GM23338 (cell line): ENCODE results near the gene XXYLT1. TPM values are rescaled to one million over a fixed set of nuclear protein-coding genes. Genes with fewer than 3 reads are reported as not detected.

Experiments used
- ATAC-seq: fragments of 200-7000 bp; cut with Tn5 transposase; 3 replicates; pipeline ENCODE4 v1.9.1; 2020
- DNase-seq: peaks from one replicate; pipeline ENCODE4 v3.0.0-alpha.2; 2015; ENCODE audit warnings: low spot score
- H2AFZ ChIP-seq: fragments of 200-600 bp; sonication (generic); 2 replicates; pipeline ENCODE4 v1.8.0; 2016; ENCODE audit warnings: antibody characterized with exemption, mild to moderate bottlenecking, moderate library complexity
- H3F3A ChIP-seq: fragments of 200-600 bp; sonication (generic); replicated peaks from 2 replicates; pipeline ENCODE4 v1.8.0; 2017; ENCODE audit warnings: antibody characterized with exemption, mixed run types, low read depth
- H3K27ac ChIP-seq: fragments of 200-600 bp; sonication (generic); 2 replicates; pipeline ENCODE4 v1.6.1; 2016; ENCODE audit warnings: low read depth
- H3K27me3 ChIP-seq: fragments of 200-600 bp; sonication (generic); 2 replicates; pipeline ENCODE4 v1.8.0; 2016; ENCODE audit warnings: mild to moderate bottlenecking, mixed run types, moderate library complexity; ENCODE audit not compliant: insufficient read depth
- H3K36me3 ChIP-seq: fragments of 200-600 bp; sonication (generic); 2 replicates; pipeline ENCODE4 v1.8.0; 2016; ENCODE audit warnings: mild to moderate bottlenecking; ENCODE audit not compliant: insufficient read depth
- H3K4me1 ChIP-seq: fragments of 200-600 bp; sonication (generic); 2 replicates; pipeline ENCODE4 v1.8.0; 2016; ENCODE audit warnings: mild to moderate bottlenecking, moderate library complexity; ENCODE audit not compliant: insufficient read depth
- H3K4me2 ChIP-seq: fragments of 200-600 bp; sonication (generic); 2 replicates; pipeline ENCODE4 v1.7.1; 2017; ENCODE audit warnings: mixed run types
- H3K4me3 ChIP-seq: fragments of 200-600 bp; sonication (generic); 2 replicates; pipeline ENCODE4 v1.6.1; 2016; ENCODE audit warnings: mixed run types
- H3K79me2 ChIP-seq: fragments of 200-600 bp; sonication (generic); replicated peaks from 2 replicates; pipeline ENCODE4 v1.8.0; 2017; ENCODE audit warnings: mild to moderate bottlenecking; ENCODE audit not compliant: insufficient read depth
- H3K9me2 ChIP-seq: fragments of 200-600 bp; sonication (generic); 2 replicates; pipeline ENCODE4 v1.8.0; 2017; ENCODE audit not compliant: insufficient read depth
- H4K20me1 ChIP-seq: fragments of 200-600 bp; sonication (generic); replicated peaks from 2 replicates; pipeline ENCODE4 v1.8.0; 2017; ENCODE audit warnings: mild to moderate bottlenecking; ENCODE audit not compliant: insufficient read depth
- H3K27ac Mint-ChIP-seq: 2 replicates; pipeline ENCODE4 v1.8.0; 2020; ENCODE audit warnings: inconsistent platforms, mild to moderate bottlenecking, moderate library complexity, mixed read lengths
- H3K27me3 Mint-ChIP-seq: 3 replicates; pipeline ENCODE4 v1.8.0; 2022; ENCODE audit warnings: low read depth, mild to moderate bottlenecking, moderate library complexity, mixed read lengths, inconsistent platforms; ENCODE audit not compliant: insufficient read depth, poor library complexity
- H3K36me3 Mint-ChIP-seq: 3 replicates; pipeline ENCODE4 v1.8.0; 2021; ENCODE audit warnings: low read depth, mild to moderate bottlenecking, inconsistent platforms, moderate library complexity, mixed read lengths
- H3K4me1 Mint-ChIP-seq: 3 replicates; pipeline ENCODE4 v1.8.0; 2020; ENCODE audit warnings: mild to moderate bottlenecking, inconsistent platforms, mixed read lengths
- H3K4me3 Mint-ChIP-seq: 3 replicates; pipeline ENCODE4 v1.8.0; 2021; ENCODE audit warnings: moderate library complexity, mild to moderate bottlenecking, inconsistent platforms, mixed read lengths
- H3K9me3 Mint-ChIP-seq: 3 replicates; pipeline ENCODE4 v1.8.0; 2020; ENCODE audit warnings: moderate library complexity, mild to moderate bottlenecking, inconsistent platforms, mixed read lengths
- CREB1 ChIP-seq: fragments of 250-450 bp; sonication (Bioruptor Pico); IDR thresholded peaks from 2 replicates; pipeline ENCODE4 v1.5.0; 2020; ENCODE audit warnings: low read depth, mild to moderate bottlenecking, moderate library complexity
- ETS1 ChIP-seq: IDR thresholded peaks from 2 replicates; pipeline ENCODE4 v1.6.1; 2016; ENCODE audit warnings: antibody characterized with exemption
- EZH2phosphoT487 ChIP-seq: fragments of 200-600 bp; sonication (generic); IDR thresholded peaks from one replicate; pipeline ENCODE4 v1.8.1; 2018; ENCODE audit warnings: antibody characterized with exemption; ENCODE audit not compliant: unreplicated experiment
- JUNB ChIP-seq: IDR thresholded peaks from one replicate; pipeline ENCODE4 v1.6.1; 2016; ENCODE audit warnings: antibody characterized with exemption; ENCODE audit not compliant: unreplicated experiment
- NANOG ChIP-seq: IDR thresholded peaks from 2 replicates; pipeline ENCODE4 v1.6.1; 2016; ENCODE audit warnings: antibody characterized with exemption, borderline replicate concordance
- POLR2AphosphoS5 ChIP-seq: IDR thresholded peaks from 2 replicates; pipeline ENCODE4 v1.6.1; 2016; ENCODE audit warnings: antibody characterized with exemption, low read depth
- ZNF114 ChIP-seq: fragments of 250-450 bp; sonication (Bioruptor Pico); IDR thresholded peaks from 2 replicates; pipeline ENCODE4 v1.5.0; 2020; ENCODE audit warnings: mild to moderate bottlenecking, moderate library complexity
- ZNF331 ChIP-seq: fragments of 250-450 bp; sonication (Bioruptor Pico); IDR thresholded peaks from 2 replicates; pipeline ENCODE4 v1.5.0; 2020; ENCODE audit warnings: low read depth, mild to moderate bottlenecking, moderate library complexity
- polyA plus RNA-seq: library from polyadenylated mRNA; unstranded; fragments of >200 nt; fragmentation: Nextera tagmentation; extraction: Ambion mirVana; gene quantifications from 2 replicates; pipeline ENCODE4 v1.2.1, GENCODE V29; 2016
- total RNA-seq: library from RNA; depleted of rRNA; stranded (reverse); fragments of >200 nt; shearing (Covaris generic); gene quantifications from 2 replicates; pipeline ENCODE4 v1.2.3, GENCODE V29; 2014
- TF ChIP-seq, protein P1 (sequence below): fragments of 250-450 bp; sonication (Bioruptor Pico); IDR thresholded peaks from 2 replicates; pipeline ENCODE4 v1.5.0; 2020; ENCODE audit warnings: mild to moderate bottlenecking, moderate library complexity
- TF ChIP-seq, protein P2 (sequence below): IDR thresholded peaks from one replicate; pipeline ENCODE4 v1.6.1; 2018; ENCODE audit warnings: antibody characterized with exemption; ENCODE audit not compliant: unreplicated experiment
- TF ChIP-seq, protein P3 (sequence below), 2 experiments: fragments of 200-600 bp in 1 of 2; sonication (generic) in 1 of 2; conservative IDR thresholded peaks; 2 replicates each; pipeline versions ENCODE4 v1.5.1 to v1.6.1; 2016 to 2017; ENCODE audit warnings: antibody characterized with exemption in 2 of 2, low read depth in 2 of 2, mild to moderate bottlenecking in 2 of 2, moderate library complexity in 1 of 2

XXYLT1 gene
- total and polyA plus RNA-seq, 2 experiments from 2014 or later, result 13.5 to 34.8 TPM

GRCh38 chr3:195149292-195150030 is 121.5 kb downstream of the XXYLT1 start (continued):
- TF ChIP-seq, protein P1, sequence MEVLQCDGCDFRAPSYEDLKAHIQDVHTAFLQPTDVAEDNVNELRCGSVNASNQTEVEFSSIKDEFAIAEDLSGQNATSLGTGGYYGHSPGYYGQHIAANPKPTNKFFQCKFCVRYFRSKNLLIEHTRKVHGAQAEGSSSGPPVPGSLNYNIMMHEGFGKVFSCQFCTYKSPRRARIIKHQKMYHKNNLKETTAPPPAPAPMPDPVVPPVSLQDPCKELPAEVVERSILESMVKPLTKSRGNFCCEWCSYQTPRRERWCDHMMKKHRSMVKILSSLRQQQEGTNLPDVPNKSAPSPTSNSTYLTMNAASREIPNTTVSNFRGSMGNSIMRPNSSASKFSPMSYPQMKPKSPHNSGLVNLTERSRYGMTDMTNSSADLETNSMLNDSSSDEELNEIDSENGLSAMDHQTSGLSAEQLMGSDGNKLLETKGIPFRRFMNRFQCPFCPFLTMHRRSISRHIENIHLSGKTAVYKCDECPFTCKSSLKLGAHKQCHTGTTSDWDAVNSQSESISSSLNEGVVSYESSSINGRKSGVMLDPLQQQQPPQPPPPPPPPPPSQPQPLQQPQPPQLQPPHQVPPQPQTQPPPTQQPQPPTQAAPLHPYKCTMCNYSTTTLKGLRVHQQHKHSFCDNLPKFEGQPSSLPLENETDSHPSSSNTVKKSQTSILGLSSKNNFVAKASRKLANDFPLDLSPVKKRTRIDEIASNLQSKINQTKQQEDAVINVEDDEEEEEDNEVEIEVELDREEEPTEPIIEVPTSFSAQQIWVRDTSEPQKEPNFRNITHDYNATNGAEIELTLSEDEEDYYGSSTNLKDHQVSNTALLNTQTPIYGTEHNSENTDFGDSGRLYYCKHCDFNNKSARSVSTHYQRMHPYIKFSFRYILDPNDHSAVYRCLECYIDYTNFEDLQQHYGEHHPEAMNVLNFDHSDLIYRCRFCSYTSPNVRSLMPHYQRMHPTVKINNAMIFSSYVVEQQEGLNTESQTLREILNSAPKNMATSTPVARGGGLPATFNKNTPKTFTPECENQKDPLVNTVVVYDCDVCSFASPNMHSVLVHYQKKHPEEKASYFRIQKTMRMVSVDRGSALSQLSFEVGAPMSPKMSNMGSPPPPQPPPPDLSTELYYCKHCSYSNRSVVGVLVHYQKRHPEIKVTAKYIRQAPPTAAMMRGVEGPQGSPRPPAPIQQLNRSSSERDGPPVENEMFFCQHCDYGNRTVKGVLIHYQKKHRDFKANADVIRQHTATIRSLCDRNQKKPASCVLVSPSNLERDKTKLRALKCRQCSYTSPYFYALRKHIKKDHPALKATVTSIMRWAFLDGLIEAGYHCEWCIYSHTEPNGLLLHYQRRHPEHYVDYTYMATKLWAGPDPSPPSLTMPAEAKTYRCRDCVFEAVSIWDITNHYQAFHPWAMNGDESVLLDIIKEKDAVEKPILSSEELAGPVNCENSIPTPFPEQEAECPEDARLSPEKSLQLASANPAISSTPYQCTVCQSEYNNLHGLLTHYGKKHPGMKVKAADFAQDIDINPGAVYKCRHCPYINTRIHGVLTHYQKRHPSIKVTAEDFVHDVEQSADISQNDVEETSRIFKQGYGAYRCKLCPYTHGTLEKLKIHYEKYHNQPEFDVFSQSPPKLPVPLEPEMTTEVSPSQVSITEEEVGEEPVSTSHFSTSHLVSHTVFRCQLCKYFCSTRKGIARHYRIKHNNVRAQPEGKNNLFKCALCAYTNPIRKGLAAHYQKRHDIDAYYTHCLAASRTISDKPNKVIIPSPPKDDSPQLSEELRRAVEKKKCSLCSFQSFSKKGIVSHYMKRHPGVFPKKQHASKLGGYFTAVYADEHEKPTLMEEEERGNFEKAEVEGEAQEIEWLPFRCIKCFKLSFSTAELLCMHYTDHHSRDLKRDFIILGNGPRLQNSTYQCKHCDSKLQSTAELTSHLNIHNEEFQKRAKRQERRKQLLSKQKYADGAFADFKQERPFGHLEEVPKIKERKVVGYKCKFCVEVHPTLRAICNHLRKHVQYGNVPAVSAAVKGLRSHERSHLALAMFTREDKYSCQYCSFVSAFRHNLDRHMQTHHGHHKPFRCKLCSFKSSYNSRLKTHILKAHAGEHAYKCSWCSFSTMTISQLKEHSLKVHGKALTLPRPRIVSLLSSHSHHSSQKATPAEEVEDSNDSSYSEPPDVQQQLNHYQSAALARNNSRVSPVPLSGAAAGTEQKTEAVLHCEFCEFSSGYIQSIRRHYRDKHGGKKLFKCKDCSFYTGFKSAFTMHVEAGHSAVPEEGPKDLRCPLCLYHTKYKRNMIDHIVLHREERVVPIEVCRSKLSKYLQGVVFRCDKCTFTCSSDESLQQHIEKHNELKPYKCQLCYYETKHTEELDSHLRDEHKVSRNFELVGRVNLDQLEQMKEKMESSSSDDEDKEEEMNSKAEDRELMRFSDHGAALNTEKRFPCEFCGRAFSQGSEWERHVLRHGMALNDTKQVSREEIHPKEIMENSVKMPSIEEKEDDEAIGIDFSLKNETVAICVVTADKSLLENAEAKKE (CRISPR knock-in tag), result no peak

- Histone ChIP-seq H3K4me1 (peaks cover 50% of the 10 kb centered on the region), H3K27me3 (no peaks in the 10 kb centered on the region), H3K4me2 (no peak overlapping the region), H3K4me3 (no peak overlapping the region), H3F3A (no peaks in the 10 kb centered on the region; the same call in 1 of the 2 replicates), H3K79me2 (peaks cover 36% of the 10 kb centered on the region), H3K36me3 (no peaks in the 10 kb centered on the region), H3K9me2 (no peaks in the 10 kb centered on the region), H3K27ac (0 out of 2 replicates have a peak overlapping the region, but pooled peaks have one; percentile 35), H2AFZ (no peak overlapping the region), H4K20me1 (no peaks in the 10 kb centered on the region)
- H3K9me3 Mint-ChIP-seq, result no peaks in the 10 kb centered on the region
- no peaks in the 10 kb centered on the region for H3K36me3 Mint-ChIP-seq
- no peak overlapping the region for H3K4me3 Mint-ChIP-seq
- peak overlapping the region; percentile 40; the same call in 1 of the 2 replicates for H3K27ac Mint-ChIP-seq
- peaks cover 55% of the 10 kb centered on the region for H3K4me1 Mint-ChIP-seq
- H3K27me3 Mint-ChIP-seq, result peaks cover 13% of the 10 kb centered on the region
- DNase-seq (no peak), ATAC-seq (no peak)
- TF ChIP-seq ZNF331, result no peak
- TF ChIP-seq NANOG, result no peak
- TF ChIP-seq EZH2phosphoT487, result no peak
- TF ChIP-seq ETS1, result no peak
- TF ChIP-seq, protein P2, sequence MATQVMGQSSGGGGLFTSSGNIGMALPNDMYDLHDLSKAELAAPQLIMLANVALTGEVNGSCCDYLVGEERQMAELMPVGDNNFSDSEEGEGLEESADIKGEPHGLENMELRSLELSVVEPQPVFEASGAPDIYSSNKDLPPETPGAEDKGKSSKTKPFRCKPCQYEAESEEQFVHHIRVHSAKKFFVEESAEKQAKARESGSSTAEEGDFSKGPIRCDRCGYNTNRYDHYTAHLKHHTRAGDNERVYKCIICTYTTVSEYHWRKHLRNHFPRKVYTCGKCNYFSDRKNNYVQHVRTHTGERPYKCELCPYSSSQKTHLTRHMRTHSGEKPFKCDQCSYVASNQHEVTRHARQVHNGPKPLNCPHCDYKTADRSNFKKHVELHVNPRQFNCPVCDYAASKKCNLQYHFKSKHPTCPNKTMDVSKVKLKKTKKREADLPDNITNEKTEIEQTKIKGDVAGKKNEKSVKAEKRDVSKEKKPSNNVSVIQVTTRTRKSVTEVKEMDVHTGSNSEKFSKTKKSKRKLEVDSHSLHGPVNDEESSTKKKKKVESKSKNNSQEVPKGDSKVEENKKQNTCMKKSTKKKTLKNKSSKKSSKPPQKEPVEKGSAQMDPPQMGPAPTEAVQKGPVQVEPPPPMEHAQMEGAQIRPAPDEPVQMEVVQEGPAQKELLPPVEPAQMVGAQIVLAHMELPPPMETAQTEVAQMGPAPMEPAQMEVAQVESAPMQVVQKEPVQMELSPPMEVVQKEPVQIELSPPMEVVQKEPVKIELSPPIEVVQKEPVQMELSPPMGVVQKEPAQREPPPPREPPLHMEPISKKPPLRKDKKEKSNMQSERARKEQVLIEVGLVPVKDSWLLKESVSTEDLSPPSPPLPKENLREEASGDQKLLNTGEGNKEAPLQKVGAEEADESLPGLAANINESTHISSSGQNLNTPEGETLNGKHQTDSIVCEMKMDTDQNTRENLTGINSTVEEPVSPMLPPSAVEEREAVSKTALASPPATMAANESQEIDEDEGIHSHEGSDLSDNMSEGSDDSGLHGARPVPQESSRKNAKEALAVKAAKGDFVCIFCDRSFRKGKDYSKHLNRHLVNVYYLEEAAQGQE, result no peak
- TF ChIP-seq JUNB, result no peak
- TF ChIP-seq, protein P3, sequence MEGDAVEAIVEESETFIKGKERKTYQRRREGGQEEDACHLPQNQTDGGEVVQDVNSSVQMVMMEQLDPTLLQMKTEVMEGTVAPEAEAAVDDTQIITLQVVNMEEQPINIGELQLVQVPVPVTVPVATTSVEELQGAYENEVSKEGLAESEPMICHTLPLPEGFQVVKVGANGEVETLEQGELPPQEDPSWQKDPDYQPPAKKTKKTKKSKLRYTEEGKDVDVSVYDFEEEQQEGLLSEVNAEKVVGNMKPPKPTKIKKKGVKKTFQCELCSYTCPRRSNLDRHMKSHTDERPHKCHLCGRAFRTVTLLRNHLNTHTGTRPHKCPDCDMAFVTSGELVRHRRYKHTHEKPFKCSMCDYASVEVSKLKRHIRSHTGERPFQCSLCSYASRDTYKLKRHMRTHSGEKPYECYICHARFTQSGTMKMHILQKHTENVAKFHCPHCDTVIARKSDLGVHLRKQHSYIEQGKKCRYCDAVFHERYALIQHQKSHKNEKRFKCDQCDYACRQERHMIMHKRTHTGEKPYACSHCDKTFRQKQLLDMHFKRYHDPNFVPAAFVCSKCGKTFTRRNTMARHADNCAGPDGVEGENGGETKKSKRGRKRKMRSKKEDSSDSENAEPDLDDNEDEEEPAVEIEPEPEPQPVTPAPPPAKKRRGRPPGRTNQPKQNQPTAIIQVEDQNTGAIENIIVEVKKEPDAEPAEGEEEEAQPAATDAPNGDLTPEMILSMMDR (conservative IDR thresholded peaks at IDR 0.05; ENCODE audit: low read depth in 2 of 2), result no peak
- TF ChIP-seq CREB1 (CRISPR knock-in tag), result no peak
- no peak for TF ChIP-seq POLR2AphosphoS5
- TF ChIP-seq ZNF114 (CRISPR knock-in tag), result no peak
Observed at GRCh38 chr3:195148549-195148948, 122.4 kb downstream of the XXYLT1 start.
